Bronchial epithelial cell (primary cell): Measurements from ENCODE around the gene ERFL. TPM values are rescaled to one million over a fixed set of nuclear protein-coding genes. Genes with fewer than 3 reads are reported as not detected.

Experiments used
- DNase-seq: peaks from one replicate; pipeline ENCODE4 v3.0.0-alpha.2; 2010; ENCODE audit warnings: low read depth
- FAIRE-seq: peaks from 2 replicates; lab custom pipeline; 2011; peaks lifted over from hg19 to GRCh38; lab: Jason Lieb, UNC
- H3K27me3 ChIP-seq: 2 replicates; pipeline ENCODE4 v1.5.1; 2011; ENCODE audit warnings: low read length; ENCODE audit not compliant: control insufficient read depth, insufficient read depth
- H3K36me3 ChIP-seq: 2 replicates; pipeline ENCODE4 v1.5.1; 2011; ENCODE audit warnings: low read length; ENCODE audit not compliant: control insufficient read depth, insufficient read depth
- H3K4me3 ChIP-seq: 2 replicates; pipeline ENCODE4 v1.5.1; 2011; ENCODE audit warnings: mild to moderate bottlenecking, low read depth, low read length, control low read depth
- total RNA-seq: library from RNA; depleted of rRNA; stranded (reverse); fragments of >200 nt; gene quantifications from 2 replicates; pipeline ENCODE4 v1.2.1, GENCODE V29; 2014
- TF ChIP-seq, protein P1 (sequence below): IDR thresholded peaks from 2 replicates; pipeline ENCODE4 v1.5.1; 2011; ENCODE audit warnings: mild to moderate bottlenecking, moderate library complexity, low read length, control low read depth, inconsistent platforms; ENCODE audit not compliant: insufficient read depth, severe bottlenecking

ERFL gene
- total RNA-seq: under 0.01 TPM in 2 replicates

GRCh38 chr19:41928221-41928683 lies at the start of gene ERFL:
Gene ERFL (minus strand): TSS chr19:41928449. CDS start chr19:41912919, 15,530 bp downstream.
- Histone ChIP-seq H3K36me3 (no peaks in the 10 kb centered on the region), H3K4me3 (no peak within 1 kb of the TSS), H3K27me3 (peaks cover 79% of the 10 kb centered on the region)
- TF ChIP-seq, protein P1, sequence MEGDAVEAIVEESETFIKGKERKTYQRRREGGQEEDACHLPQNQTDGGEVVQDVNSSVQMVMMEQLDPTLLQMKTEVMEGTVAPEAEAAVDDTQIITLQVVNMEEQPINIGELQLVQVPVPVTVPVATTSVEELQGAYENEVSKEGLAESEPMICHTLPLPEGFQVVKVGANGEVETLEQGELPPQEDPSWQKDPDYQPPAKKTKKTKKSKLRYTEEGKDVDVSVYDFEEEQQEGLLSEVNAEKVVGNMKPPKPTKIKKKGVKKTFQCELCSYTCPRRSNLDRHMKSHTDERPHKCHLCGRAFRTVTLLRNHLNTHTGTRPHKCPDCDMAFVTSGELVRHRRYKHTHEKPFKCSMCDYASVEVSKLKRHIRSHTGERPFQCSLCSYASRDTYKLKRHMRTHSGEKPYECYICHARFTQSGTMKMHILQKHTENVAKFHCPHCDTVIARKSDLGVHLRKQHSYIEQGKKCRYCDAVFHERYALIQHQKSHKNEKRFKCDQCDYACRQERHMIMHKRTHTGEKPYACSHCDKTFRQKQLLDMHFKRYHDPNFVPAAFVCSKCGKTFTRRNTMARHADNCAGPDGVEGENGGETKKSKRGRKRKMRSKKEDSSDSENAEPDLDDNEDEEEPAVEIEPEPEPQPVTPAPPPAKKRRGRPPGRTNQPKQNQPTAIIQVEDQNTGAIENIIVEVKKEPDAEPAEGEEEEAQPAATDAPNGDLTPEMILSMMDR: no peak
- no peak for DNase-seq
- FAIRE-seq: no peak

GRCh38 chr19:41977916-41978315 lies 49.7 kb upstream of the ERFL start:
- no peak for FAIRE-seq
- Histone ChIP-seq H3K27me3 (peaks cover 3% of the 10 kb centered on the region), H3K36me3 (no peaks in the 10 kb centered on the region), H3K4me3 (no peak overlapping the region)
- no peak for DNase-seq
- TF ChIP-seq, protein P1: no peak

GRCh38 chr19:41974652-41975051 lies 46.4 kb upstream of the ERFL start:
- Histone ChIP-seq H3K36me3 (no peaks in the 10 kb centered on the region), H3K4me3 (no peak overlapping the region), H3K27me3 (no peaks in the 10 kb centered on the region)
- DNase-seq (peak; percentile 12), FAIRE-seq (no peak)
- TF ChIP-seq, protein P1: no peak

- no peaks in the 10 kb centered on the region for H3K36me3 ChIP-seq
- H3K4me3 ChIP-seq: no peak overlapping the region
- no peaks in the 10 kb centered on the region for H3K27me3 ChIP-seq
- no peak for DNase-seq
- FAIRE-seq: peak; percentile 60
- TF ChIP-seq, protein P1: no peak
These were observed 43.1 kb upstream of the ERFL start for GRCh38 chr19:41971363-41971762.

- no peaks in the 10 kb centered on the region for H3K36me3 ChIP-seq
- FAIRE-seq (no peak), DNase-seq (no peak)
- TF ChIP-seq, protein P1: no peak
- peaks cover 3% of the 10 kb centered on the region for H3K27me3 ChIP-seq
- no peak overlapping the region for H3K4me3 ChIP-seq
These were observed 41.7 kb upstream of the ERFL start for GRCh38 chr19:41969772-41970458.
